Upper lobe of right lung (tissue), 1 donor: ENCODE data around the gene CLDN22. TPM values are rescaled to one million over a fixed set of nuclear protein-coding genes. Genes with fewer than 3 reads are reported as not detected.

ENCODE experiments used
- ATAC-seq: fragments of 200-7000 bp; cut with Tn5 transposase; one replicate; pipeline ENCODE4 v1.9.1; 2020; ENCODE audit warnings: mild to moderate bottlenecking, moderate library complexity
- DNase-seq: peaks from one replicate; pipeline ENCODE4 v3.0.0-alpha.2; 2020
- H3K27ac ChIP-seq: fragments of 200-600 bp; one replicate; pipeline ENCODE4 v1.8.0; 2022
- H3K27me3 ChIP-seq: fragments of 200-600 bp; one replicate; pipeline ENCODE4 v1.8.0; 2022; ENCODE audit warnings: mild to moderate bottlenecking
- H3K36me3 ChIP-seq: fragments of 200-600 bp; one replicate; pipeline ENCODE4 v1.8.0; 2022
- H3K4me1 ChIP-seq: fragments of 200-600 bp; one replicate; pipeline ENCODE4 v1.8.0; 2022
- H3K4me3 ChIP-seq: fragments of 200-600 bp; one replicate; pipeline ENCODE4 v1.8.0; 2022; ENCODE audit warnings: mild to moderate bottlenecking
- H3K9me3 ChIP-seq: fragments of 200-600 bp; one replicate; pipeline ENCODE4 v1.8.0; 2022
- intact Hi-C: fragments of 100-400 bp; cut with DNase I; formaldehyde crosslinking; loops from one replicate; pipeline ENCODE4 v1.11.0; 2022
- total RNA-seq: library from RNA; stranded (reverse); fragmentation: NEBNext Ultra II Directional; extraction: Animal tissue kit (Norgen Biotek cat#: 25700); gene quantifications from one replicate; pipeline ENCODE4 v1.2.1, GENCODE V29; 2021
- TF ChIP-seq, protein P1 (sequence below): fragments of 200-600 bp; IDR thresholded peaks from one replicate; pipeline ENCODE4 v1.8.0; 2022; ENCODE audit warnings: antibody characterized with exemption
- donor health status: DM: no; HTN: yes; CAD: no; lungs with severe emphysema.

The CLDN22 gene
- total RNA-seq, 1 donor from 2014 or later, result not detected

DNA sequence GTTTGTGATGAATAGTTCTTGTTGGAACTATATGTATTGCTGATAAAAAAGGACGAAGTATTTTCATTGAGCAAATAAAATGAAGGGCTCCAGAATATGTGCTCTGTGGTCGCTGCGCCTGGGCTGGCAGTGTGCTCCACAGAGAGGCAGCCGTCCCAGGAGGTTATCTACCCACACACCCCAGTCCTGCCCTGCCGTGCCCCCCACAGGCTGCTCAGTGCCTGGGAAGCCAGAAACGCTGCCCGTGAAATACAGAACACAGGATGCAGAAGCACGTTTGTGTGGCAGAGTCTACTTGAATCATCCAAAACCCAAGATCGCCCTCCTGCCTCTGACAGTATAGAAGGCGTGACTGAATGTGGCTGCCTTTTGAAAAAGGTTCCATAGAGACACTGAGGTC lies 1.4 kb downstream of the CLDN22 start:
- ATAC-seq (peak; percentile 20), DNase-seq (no peak)
- TF ChIP-seq, protein P1, sequence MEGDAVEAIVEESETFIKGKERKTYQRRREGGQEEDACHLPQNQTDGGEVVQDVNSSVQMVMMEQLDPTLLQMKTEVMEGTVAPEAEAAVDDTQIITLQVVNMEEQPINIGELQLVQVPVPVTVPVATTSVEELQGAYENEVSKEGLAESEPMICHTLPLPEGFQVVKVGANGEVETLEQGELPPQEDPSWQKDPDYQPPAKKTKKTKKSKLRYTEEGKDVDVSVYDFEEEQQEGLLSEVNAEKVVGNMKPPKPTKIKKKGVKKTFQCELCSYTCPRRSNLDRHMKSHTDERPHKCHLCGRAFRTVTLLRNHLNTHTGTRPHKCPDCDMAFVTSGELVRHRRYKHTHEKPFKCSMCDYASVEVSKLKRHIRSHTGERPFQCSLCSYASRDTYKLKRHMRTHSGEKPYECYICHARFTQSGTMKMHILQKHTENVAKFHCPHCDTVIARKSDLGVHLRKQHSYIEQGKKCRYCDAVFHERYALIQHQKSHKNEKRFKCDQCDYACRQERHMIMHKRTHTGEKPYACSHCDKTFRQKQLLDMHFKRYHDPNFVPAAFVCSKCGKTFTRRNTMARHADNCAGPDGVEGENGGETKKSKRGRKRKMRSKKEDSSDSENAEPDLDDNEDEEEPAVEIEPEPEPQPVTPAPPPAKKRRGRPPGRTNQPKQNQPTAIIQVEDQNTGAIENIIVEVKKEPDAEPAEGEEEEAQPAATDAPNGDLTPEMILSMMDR, result no peak
- H3K4me1 ChIP-seq, result no peaks in the 10 kb centered on the region
- no peaks in the 10 kb centered on the region for H3K27me3 ChIP-seq
- peaks cover 23% of the 10 kb centered on the region for H3K36me3 ChIP-seq
- no peak overlapping the region for H3K4me3 ChIP-seq
- H3K27ac ChIP-seq, result no peak overlapping the region
- intact Hi-C loops, result no loop called here
- no peaks in the 10 kb centered on the region for H3K9me3 ChIP-seq

DNA sequence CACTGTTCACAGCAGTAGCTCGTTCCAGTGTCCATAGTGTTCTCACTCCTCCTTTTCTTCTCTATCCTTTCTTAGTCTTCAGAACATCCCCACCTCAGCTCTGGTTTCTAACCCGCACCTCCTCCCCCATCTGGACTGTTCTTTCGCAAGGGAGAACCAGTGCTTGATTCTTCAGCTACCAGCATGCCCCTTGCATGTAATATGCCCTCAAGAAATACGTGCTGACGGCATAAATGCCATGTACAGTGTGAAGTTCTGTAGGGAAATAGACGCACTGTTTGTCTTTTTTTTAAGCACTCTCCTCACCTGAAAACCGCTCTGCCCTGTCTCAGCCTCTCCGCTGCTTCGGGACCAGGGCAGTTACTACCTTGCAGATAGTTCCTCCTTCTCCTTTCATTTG lies 5.3 kb downstream of the CLDN22 start:
- TF ChIP-seq, protein P1, result no peak
- no peaks in the 10 kb centered on the region for H3K9me3 ChIP-seq
- no peak for DNase-seq
- no peaks in the 10 kb centered on the region for H3K4me1 ChIP-seq
- H3K27me3 ChIP-seq, result no peaks in the 10 kb centered on the region
- ATAC-seq, result no peak
- no peak overlapping the region for H3K27ac ChIP-seq
- H3K4me3 ChIP-seq, result no peak overlapping the region
- peaks cover 38% of the 10 kb centered on the region for H3K36me3 ChIP-seq
- intact Hi-C loops, result no loop called here

DNA sequence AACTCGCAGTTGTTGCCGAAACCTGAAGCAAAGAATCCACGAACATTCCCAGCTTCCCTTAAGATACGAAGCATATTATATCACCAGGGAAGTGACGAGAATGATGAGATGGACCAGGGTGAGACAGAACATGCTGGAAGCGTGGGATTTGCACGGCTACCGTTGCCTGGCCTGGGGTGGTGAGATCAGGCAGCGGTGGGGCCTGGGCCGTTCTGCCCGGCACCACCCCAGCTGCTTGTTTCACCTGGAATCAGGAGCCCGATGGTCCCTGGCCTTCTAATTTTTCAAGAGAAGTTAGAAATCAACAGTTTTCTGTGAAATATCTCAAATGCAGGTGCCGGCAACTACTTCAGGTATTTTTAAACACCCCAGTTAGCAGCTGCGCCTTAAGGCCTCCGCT lies 5.7 kb downstream of the CLDN22 start:
- no peaks in the 10 kb centered on the region for H3K9me3 ChIP-seq
- ATAC-seq (no peak), DNase-seq (no peak)
- H3K4me1 ChIP-seq, result no peaks in the 10 kb centered on the region
- peaks cover 38% of the 10 kb centered on the region for H3K36me3 ChIP-seq
- intact Hi-C loops, result no loop called here
- H3K27me3 ChIP-seq, result no peaks in the 10 kb centered on the region
- no peak overlapping the region for H3K4me3 ChIP-seq
- TF ChIP-seq, protein P1, result no peak
- no peak overlapping the region for H3K27ac ChIP-seq

DNA sequence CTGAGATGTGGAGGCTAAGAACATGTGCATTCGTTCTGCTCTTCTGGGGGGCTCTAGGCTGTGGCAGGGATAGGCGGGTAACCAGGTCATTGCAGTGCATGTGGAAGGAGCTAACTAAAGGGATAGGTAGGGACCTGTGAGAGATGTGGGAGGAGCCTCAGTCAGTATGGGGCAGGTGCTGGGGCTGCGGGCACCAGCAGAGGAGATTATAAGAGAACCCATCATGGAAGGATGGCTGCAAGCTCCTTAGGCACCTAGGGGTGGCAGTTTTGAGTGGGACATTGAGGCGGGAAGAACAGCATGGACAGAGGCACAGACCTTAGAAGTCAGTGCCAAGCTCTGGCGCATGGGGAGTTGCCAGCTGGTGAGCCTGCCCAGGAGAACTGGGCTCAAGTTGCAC lies 7.2 kb downstream of the CLDN22 start:
- intact Hi-C loops, result no loop called here
- Histone ChIP-seq H3K9me3 (no peaks in the 10 kb centered on the region), H3K4me3 (no peak overlapping the region), H3K27me3 (no peaks in the 10 kb centered on the region), H3K4me1 (no peaks in the 10 kb centered on the region), H3K27ac (no peak overlapping the region), H3K36me3 (peaks cover 32% of the 10 kb centered on the region)
- ATAC-seq, result peak; percentile 19
- TF ChIP-seq, protein P1, result no peak
- no peak for DNase-seq

DNA sequence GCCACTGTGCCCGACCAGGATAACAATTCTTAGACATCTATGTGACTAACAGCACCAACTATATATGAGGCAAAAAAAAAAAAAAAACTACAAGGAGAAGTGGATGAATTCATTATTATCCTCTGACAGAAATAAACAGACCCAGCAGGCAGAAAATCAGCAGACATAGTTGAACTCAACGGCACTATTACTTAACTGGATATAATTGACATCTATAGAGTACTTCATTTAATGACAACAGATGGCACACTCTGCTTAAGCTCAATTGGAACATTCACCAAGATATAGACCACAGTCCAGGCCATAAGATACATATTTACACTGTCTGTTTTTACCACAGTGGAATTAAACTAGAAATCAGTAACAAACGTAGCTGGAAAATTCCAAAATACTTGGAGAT lies 13.3 kb downstream of the CLDN22 start:
- Histone ChIP-seq H3K27ac (no peak overlapping the region), H3K4me3 (no peak overlapping the region), H3K27me3 (no peaks in the 10 kb centered on the region), H3K9me3 (no peaks in the 10 kb centered on the region), H3K4me1 (no peaks in the 10 kb centered on the region), H3K36me3 (peaks cover 11% of the 10 kb centered on the region)
- no peak for ATAC-seq
- intact Hi-C loops, result no loop called here
- no peak for DNase-seq
- TF ChIP-seq, protein P1, result no peak

DNA sequence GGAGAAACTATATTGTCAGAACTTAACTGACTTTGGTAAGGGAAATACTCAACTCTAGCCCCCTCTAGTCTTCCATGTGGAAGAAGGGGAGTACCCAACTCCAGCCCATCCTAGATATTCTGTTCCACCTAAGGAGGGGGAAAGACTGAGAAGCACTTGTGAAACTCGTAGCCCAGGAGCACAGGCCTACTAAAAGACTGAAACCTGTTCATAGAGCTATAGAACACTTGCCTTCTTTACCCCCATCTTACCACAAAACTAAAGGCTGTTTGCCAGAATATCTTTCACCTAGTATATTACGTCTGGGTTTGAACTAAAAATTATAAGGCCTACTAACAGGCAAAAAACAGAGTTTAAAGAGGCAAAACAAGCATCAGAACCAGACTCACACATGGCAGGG lies 15.5 kb downstream of the CLDN22 start:
- TF ChIP-seq, protein P1, result no peak
- DNase-seq, result no peak
- Histone ChIP-seq H3K36me3 (peaks cover 9% of the 10 kb centered on the region), H3K4me1 (no peaks in the 10 kb centered on the region), H3K27ac (no peak overlapping the region), H3K4me3 (no peak overlapping the region), H3K9me3 (no peaks in the 10 kb centered on the region), H3K27me3 (no peaks in the 10 kb centered on the region)
- ATAC-seq, result no peak
- intact Hi-C loops, result no loop called here
